T-cell (primary cell): ENCODE results near the gene PIP5K1C. TPM values are rescaled to one million over a fixed set of nuclear protein-coding genes. Genes with fewer than 3 reads are reported as not detected.

ENCODE experiments used
- ATAC-seq, 4 experiments: fragments of 200-7000 bp in 3 of 4; fragments of 150-1000 bp in 1 of 4; cut with Tn5 transposase; replicated peaks in 1 of 4; 1 replicate in 3 of 4; 2 replicates in 1 of 4; pipeline ENCODE4 v1.10.0; 2021; ENCODE audit warnings: moderate library complexity in 3 of 4, mild to moderate bottlenecking in 2 of 4, moderate number of reproducible peaks in 1 of 4
- CTCF ChIA-PET, 2 donors: fragments of 300-600 bp; sonication (Branson Sonifier 250); formaldehyde crosslinking; loops; one replicate each; lab custom pipeline; 2022; ENCODE audit warnings: antibody characterized with exemption in 2 of 2; lab: Charles Lee
- POLR2A ChIA-PET, 2 donors: fragments of 300-600 bp; sonication (Branson Sonifier 250); formaldehyde crosslinking; loops; one replicate each; lab custom pipeline; 2022; ENCODE audit warnings: antibody characterized with exemption in 2 of 2; lab: Charles Lee
- DNase-seq, 35 experiments: peaks; one replicate each; pipeline versions ENCODE4 v3.0.0 to v3.0.0-alpha.2; 2013 to 2023
- H3K27ac ChIP-seq: one replicate; pipeline ENCODE4 v1.5.1; 2013; ENCODE audit warnings: low read length
- H3K27me3 ChIP-seq, 2 experiments: replicated peaks in 1 of 2; 1 replicate in 1 of 2; 2 replicates in 1 of 2; pipeline versions ENCODE4 v1.6.1 to v1.7.0; 2013; ENCODE audit warnings: low read length in 1 of 2, mixed read lengths in 1 of 2; ENCODE audit not compliant: control insufficient read depth in 2 of 2, insufficient read depth in 2 of 2; ENCODE audit errors: extremely low read depth in 1 of 2
- H3K36me3 ChIP-seq, 2 donors: 1 replicate in 1 of 2; 2 replicates in 1 of 2; pipeline versions ENCODE4 v1.6.1 to v1.7.0; 2013; ENCODE audit warnings: low read length in 1 of 2; ENCODE audit not compliant: control insufficient read depth in 2 of 2, insufficient read depth in 1 of 2; ENCODE audit errors: extremely low read depth in 1 of 2
- H3K4me1 ChIP-seq, 2 experiments: 1 replicate in 1 of 2; 2 replicates in 1 of 2; pipeline versions ENCODE4 v1.6.1 to v1.7.0; 2013; ENCODE audit warnings: low read length in 2 of 2, mixed read lengths in 1 of 2; ENCODE audit not compliant: insufficient read depth in 2 of 2, control insufficient read depth in 1 of 2; ENCODE audit errors: extremely low read depth in 1 of 2
- H3K4me3 ChIP-seq, 2 donors: 1 replicate in 1 of 2; 2 replicates in 1 of 2; pipeline versions ENCODE4 v1.5.1 to v1.7.0; 2013; ENCODE audit warnings: mild to moderate bottlenecking in 2 of 2, low read length in 1 of 2, moderate library complexity in 1 of 2; ENCODE audit not compliant: control insufficient read depth in 1 of 2; ENCODE audit errors: extremely low read depth in 1 of 2
- H3K9me3 ChIP-seq: 2 replicates; pipeline ENCODE4 v1.7.0; 2013
- H3K27ac Mint-ChIP-seq, 2 donors: one replicate each; pipeline ENCODE4 v1.8.0; 2020 to 2021; ENCODE audit warnings: mild to moderate bottlenecking in 2 of 2, mixed read lengths in 2 of 2
- H3K27me3 Mint-ChIP-seq, 2 donors: one replicate each; pipeline ENCODE4 v1.8.0; 2021 to 2022; ENCODE audit warnings: mixed read lengths in 2 of 2
- H3K36me3 Mint-ChIP-seq: one replicate; pipeline ENCODE4 v1.8.0; 2021; ENCODE audit warnings: mixed read lengths
- H3K4me1 Mint-ChIP-seq, 3 donors: one replicate each; pipeline ENCODE4 v1.8.0; 2020 to 2022; ENCODE audit warnings: mixed read lengths in 3 of 3, mild to moderate bottlenecking in 1 of 3
- H3K4me3 Mint-ChIP-seq, 3 donors: one replicate each; pipeline ENCODE4 v1.8.0; 2020 to 2022; ENCODE audit warnings: mild to moderate bottlenecking in 3 of 3, mixed read lengths in 3 of 3, moderate library complexity in 3 of 3
- H3K9me3 Mint-ChIP-seq, 3 donors: one replicate each; pipeline ENCODE4 v1.8.0; 2020 to 2022; ENCODE audit warnings: mixed read lengths in 3 of 3
- WGBS: methylation state at CpG from one replicate; pipeline ENCODE4 v1.1.5; 2013; ENCODE audit warnings: missing lambda C conversion rate; ENCODE audit not compliant: insufficient coverage; 5-methylcytosine and 5-hydroxymethylcytosine counted together
- total RNA-seq, 35 experiments: library from RNA in 6 of 35; stranded (reverse) in 6 of 35; fragments of 120-200 nt in 1 of 35; gene quantifications; one replicate each; pipeline versions ENCODE4 v1.2.1 to v1.2.4 and lab custom pipeline; 2013 to 2026

The PIP5K1C gene
- total RNA-seq, 5 donors from 2014 or later (not counting 1 experiment from before 2014, with no cell fraction given), result 25.6 to 35.0 (median 32.1) TPM

GRCh38 chr19:3733549-3734309, 33.5 kb upstream of the PIP5K1C start:
- no peak overlapping the region for H3K4me3 ChIP-seq
- no peak overlapping the region for H3K4me3 Mint-ChIP-seq
- no peaks in the 10 kb centered on the region for H3K27me3 Mint-ChIP-seq
- POLR2A ChIA-PET, result no interaction called here
- H3K36me3 ChIP-seq, result peaks cover 0 to 2% of the 10 kb centered on the region in 2 donors
- ATAC-seq (no peak), DNase-seq (no peak)
- H3K9me3 Mint-ChIP-seq, result no peaks in the 10 kb centered on the region
- no peaks in the 10 kb centered on the region for H3K9me3 ChIP-seq
- no peak overlapping the region for H3K27ac ChIP-seq
- H3K36me3 Mint-ChIP-seq, result peaks cover 33% of the 10 kb centered on the region
- 77% methylated on average over 15 of the region's 20 CpGs for WGBS
- H3K27me3 ChIP-seq, result peaks cover 0 to 11% of the 10 kb centered on the region in 2 experiments
- CTCF ChIA-PET, result interaction anchor here in 1 of 2 donors (0.6 kb wide), 1 partner anchor 11 kb away, joined by 5 read pairs; no protein-coding TSS in a partner anchor
- peak overlapping the region; percentile 18 to 19 for H3K27ac Mint-ChIP-seq
- peaks cover 6 to 15% (median 7%) of the 10 kb centered on the region in 3 donors for H3K4me1 Mint-ChIP-seq
- peaks cover 0 to 4% of the 10 kb centered on the region in 2 experiments for H3K4me1 ChIP-seq

- peaks cover 0 to 8% of the 10 kb centered on the region in 2 experiments for H3K27me3 ChIP-seq
- no peaks in the 10 kb centered on the region for H3K9me3 ChIP-seq
- H3K9me3 Mint-ChIP-seq, result no peaks in the 10 kb centered on the region
- ChIA-PET POLR2A (interaction anchor here in 1 of 2 donors (0.5 kb wide), 1 partner anchor 24 kb away, joined by 3 read pairs; no protein-coding TSS in a partner anchor), CTCF (no interaction called here)
- peaks cover 20% of the 10 kb centered on the region for H3K36me3 Mint-ChIP-seq
- no peak overlapping the region for H3K4me3 ChIP-seq
- peaks cover 0 to 2% of the 10 kb centered on the region in 2 donors for H3K36me3 ChIP-seq
- H3K27ac ChIP-seq, result no peak overlapping the region
- peaks cover 0 to under 1% (median 0%) of the 10 kb centered on the region in 3 donors for H3K4me1 Mint-ChIP-seq
- H3K4me3 Mint-ChIP-seq, result no peak overlapping the region
- no peaks in the 10 kb centered on the region for H3K27me3 Mint-ChIP-seq
- H3K4me1 ChIP-seq, result no peaks in the 10 kb centered on the region
- ATAC-seq, result no peak
- DNase-seq, result no peak
- no CpG with 5 or more reads among the region's 1 CpG for WGBS
- no peak overlapping the region for H3K27ac Mint-ChIP-seq
These were observed 31.8 kb upstream of the PIP5K1C start for GRCh38 chr19:3732108-3732507.

- H3K4me1 ChIP-seq, result no peaks in the 10 kb centered on the region
- H3K4me1 Mint-ChIP-seq, result no peaks in the 10 kb centered on the region
- no peak overlapping the region for H3K27ac Mint-ChIP-seq
- peaks cover 0 to 8% of the 10 kb centered on the region in 2 experiments for H3K27me3 ChIP-seq
- no peaks in the 10 kb centered on the region for H3K9me3 Mint-ChIP-seq
- ChIA-PET POLR2A (no interaction called here), CTCF (no interaction called here)
- DNase-seq (no peak), ATAC-seq (no peak)
- WGBS, result 96% methylated on average over 28 of the region's 32 CpGs
- peaks cover 11% of the 10 kb centered on the region for H3K36me3 Mint-ChIP-seq
- no peak overlapping the region for H3K4me3 ChIP-seq
- H3K27ac ChIP-seq, result no peak overlapping the region
- peaks cover 0 to 2% of the 10 kb centered on the region in 2 donors for H3K36me3 ChIP-seq
- H3K9me3 ChIP-seq, result no peaks in the 10 kb centered on the region
- no peaks in the 10 kb centered on the region for H3K27me3 Mint-ChIP-seq
- no peak overlapping the region for H3K4me3 Mint-ChIP-seq
These were observed 30.2 kb upstream of the PIP5K1C start for GRCh38 chr19:3730457-3730958.

GRCh38 chr19:3725640-3726310, 25.5 kb upstream of the PIP5K1C start:
- Histone ChIP-seq H3K27me3 (peaks cover 8 to 23% of the 10 kb centered on the region in 2 experiments), H3K27ac (no peak overlapping the region), H3K4me3 (no peak overlapping the region), H3K4me1 (peaks cover 7 to 24% of the 10 kb centered on the region in 2 experiments), H3K9me3 (no peaks in the 10 kb centered on the region), H3K36me3 (no peaks in the 10 kb centered on the region)
- CTCF ChIA-PET, result no interaction called here
- Mint-ChIP-seq H3K36me3 (no peaks in the 10 kb centered on the region), H3K4me1 (peaks cover 11 to 20% (median 14%) of the 10 kb centered on the region in 3 donors), H3K4me3 (no peak overlapping the region), H3K27me3 (peaks cover 0 to 4% of the 10 kb centered on the region in 2 donors), H3K9me3 (no peaks in the 10 kb centered on the region), H3K27ac (no peak overlapping the region)
- WGBS, result 71% methylated on average over 3 of the region's 14 CpGs
- DNase-seq (no peak), ATAC-seq (no peak)
- POLR2A ChIA-PET, result no interaction called here

GRCh38 chr19:3725121-3725520, 24.9 kb upstream of the PIP5K1C start:
- H3K36me3 ChIP-seq, result no peaks in the 10 kb centered on the region
- ChIA-PET POLR2A (interaction anchor here in 1 of 2 donors (0.6 kb wide), 2 partner anchors 9 to 373 kb away, joined by 3 to 6 read pairs; no protein-coding TSS in a partner anchor), CTCF (no interaction called here)
- Mint-ChIP-seq H3K27me3 (peaks cover 0 to 4% of the 10 kb centered on the region in 2 donors), H3K27ac (no peak overlapping the region), H3K9me3 (no peaks in the 10 kb centered on the region), H3K4me1 (peaks cover 16 to 22% (median 16%) of the 10 kb centered on the region in 3 donors), H3K4me3 (no peak overlapping the region), H3K36me3 (no peaks in the 10 kb centered on the region)
- H3K27ac ChIP-seq, result no peak overlapping the region
- no peak for ATAC-seq
- DNase-seq, result no peak
- no peaks in the 10 kb centered on the region for H3K9me3 ChIP-seq
- H3K4me1 ChIP-seq, result peaks cover 7 to 28% of the 10 kb centered on the region in 2 experiments
- H3K27me3 ChIP-seq, result peaks cover 8 to 29% of the 10 kb centered on the region in 2 experiments
- 33% methylated on average over 1 of the region's 3 CpGs for WGBS
- no peak overlapping the region for H3K4me3 ChIP-seq

- H3K9me3 Mint-ChIP-seq, result no peaks in the 10 kb centered on the region
- no peaks in the 10 kb centered on the region for H3K36me3 Mint-ChIP-seq
- CTCF ChIA-PET, result interaction anchor here in 1 of 2 donors (0.7 kb wide), 1 partner anchor 31 kb away, joined by 3 read pairs; no protein-coding TSS in a partner anchor
- peak overlapping the region in 1 of 2 donors; percentile 58 for H3K27ac Mint-ChIP-seq
- no peak overlapping the region for H3K27ac ChIP-seq
- peaks cover 8 to 42% of the 10 kb centered on the region in 2 experiments for H3K27me3 ChIP-seq
- no peaks in the 10 kb centered on the region for H3K9me3 ChIP-seq
- no peak overlapping the region for H3K4me3 ChIP-seq
- DNase-seq (no peak), ATAC-seq (no peak)
- POLR2A ChIA-PET, result interaction anchor here in 1 of 2 donors (0.7 kb wide), 1 partner anchor 20 kb away, joined by 3 read pairs; no protein-coding TSS in a partner anchor
- H3K4me1 ChIP-seq, result peaks cover 7 to 32% of the 10 kb centered on the region in 2 experiments
- WGBS, result 59% methylated on average over 3 of the region's 8 CpGs
- H3K4me1 Mint-ChIP-seq, result peaks cover 16 to 25% (median 16%) of the 10 kb centered on the region in 3 donors
- peaks cover 0 to 4% of the 10 kb centered on the region in 2 donors for H3K27me3 Mint-ChIP-seq
- H3K36me3 ChIP-seq, result no peaks in the 10 kb centered on the region
- no peak overlapping the region for H3K4me3 Mint-ChIP-seq
These were observed 23.6 kb upstream of the PIP5K1C start for GRCh38 chr19:3723883-3724282.
